ENCODE measurements around the gene APBA2.
"Not testable (repeated sequence)": the region's sequence is repeated elsewhere in the genome, so short reads cannot be mapped to it uniquely, and the experiment has no call there.

Gene APBA2

GRCh38 chr15:29142129-29142747 lies 256.5 kb downstream of the APBA2 start:
- no peak for DNase-seq

- DNase-seq, result no peak
Observed at GRCh38 chr15:29143293-29143692, 257.5 kb downstream of the APBA2 start.

GRCh38 chr15:29143909-29144635 lies 258.3 kb downstream of the APBA2 start:
- DNase-seq, result no peak

- no peak for DNase-seq
Observed at GRCh38 chr15:29149738-29150075, 263.9 kb downstream of the APBA2 start.

- no peak for DNase-seq
Observed at GRCh38 chr15:29150515-29151483, 265.0 kb downstream of the APBA2 start.

GRCh38 chr15:29151484-29151857 lies 265.7 kb downstream of the APBA2 start:
- DNase-seq, result no peak

- DNase-seq, result no peak
Observed at GRCh38 chr15:29156521-29156920, 270.7 kb downstream of the APBA2 start.

GRCh38 chr15:29159771-29160455 lies 274.1 kb downstream of the APBA2 start:
- DNase-seq, result no peak

GRCh38 chr15:29162411-29162810 lies 276.6 kb downstream of the APBA2 start:
- no peak for DNase-seq

GRCh38 chr15:29167122-29167521 lies 281.3 kb downstream of the APBA2 start:
- not testable (repeated sequence) for DNase-seq

All from SHP77 treated with DMSO at 0.1 percent for 48 hours (cell line).